ENCODE results near the gene TBX18. TPM values are rescaled to one million over a fixed set of nuclear protein-coding genes. Genes with fewer than 3 reads are reported as not detected.

Gene TBX18
- total and polyA plus RNA-seq, 12 donors = 1.0 to 10.4 (median 2.9) TPM

- no peak for DNase-seq
- Histone ChIP-seq H3K27me3 (peaks cover 84% of the 10 kb centered on the region), H3K4me1 (replicated peaks in 1 of 2) (peaks cover 10 to 16% of the 10 kb centered on the region in 2 donors), H3K4me3 (no peak overlapping the region), H3K9me3 (replicated peaks in 1 of 3) (no peaks in the 10 kb centered on the region), H3K36me3 (replicated peaks in 1 of 2) (no peaks in the 10 kb centered on the region), H3K27ac (no peak overlapping the region)
- intact Hi-C loops (cut with DNase I) = no loop called here
- no peak for TF ChIP-seq POLR2A (IDR thresholded peaks at IDR 0.05)
- TF ChIP-seq CTCF (IDR thresholded peaks at IDR 0.05) = no peak
- 21 to 32% (median 24%) methylated on average over 16 of the region's 16 CpGs for WGBS, 4 donors
These were observed 7.5 kb upstream of the TBX18 start for GRCh38 chr6:84771756-84772356.

GRCh38 chr6:84771125-84771755 is 6.8 kb upstream of the TBX18 start:
- no peaks in the 10 kb centered on the region for H3K36me3 ChIP-seq (replicated peaks in 1 of 2)
- TF ChIP-seq POLR2A (IDR thresholded peaks at IDR 0.05) (no peak), CTCF (IDR thresholded peaks at IDR 0.05) (no peak)
- no peak overlapping the region for H3K4me3 ChIP-seq
- WGBS, 4 donors = 26 to 31% (median 29%) methylated on average over 6 of the region's 6 CpGs
- peaks cover 87% of the 10 kb centered on the region for H3K27me3 ChIP-seq
- peaks cover 10 to 16% of the 10 kb centered on the region in 2 donors for H3K4me1 ChIP-seq (replicated peaks in 1 of 2)
- H3K9me3 ChIP-seq (replicated peaks in 1 of 3) = no peaks in the 10 kb centered on the region
- H3K27ac ChIP-seq = no peak overlapping the region
- DNase-seq = no peak
- intact Hi-C loops (cut with DNase I) = no loop called here

GRCh38 chr6:84770521-84770920 is 6.1 kb upstream of the TBX18 start:
- Histone ChIP-seq H3K4me3 (no peak overlapping the region), H3K27ac (no peak overlapping the region), H3K27me3 (peaks cover 87% of the 10 kb centered on the region), H3K9me3 (replicated peaks in 1 of 3) (no peaks in the 10 kb centered on the region), H3K4me1 (replicated peaks in 1 of 2) (peaks cover 10 to 16% of the 10 kb centered on the region in 2 donors), H3K36me3 (replicated peaks in 1 of 2) (no peaks in the 10 kb centered on the region)
- intact Hi-C loops (cut with DNase I) = no loop called here
- TF ChIP-seq CTCF (IDR thresholded peaks at IDR 0.05) = no peak
- TF ChIP-seq POLR2A (IDR thresholded peaks at IDR 0.05) = no peak
- no peak for DNase-seq
- 38 to 47% (median 41%) methylated on average over 5 of the region's 5 CpGs for WGBS, 4 donors

GRCh38 chr6:84769306-84769705 is 4.9 kb upstream of the TBX18 start:
- Histone ChIP-seq H3K9me3 (replicated peaks in 1 of 3) (no peaks in the 10 kb centered on the region), H3K27ac (no peak overlapping the region), H3K4me3 (no peak overlapping the region), H3K36me3 (replicated peaks in 1 of 2) (no peaks in the 10 kb centered on the region), H3K27me3 (peaks cover 86% of the 10 kb centered on the region), H3K4me1 (replicated peaks in 1 of 2) (peaks cover 6 to 9% of the 10 kb centered on the region in 2 donors)
- WGBS, 4 donors = 29 to 43% (median 38%) methylated on average over 5 of the region's 5 CpGs
- DNase-seq = no peak
- TF ChIP-seq POLR2A (IDR thresholded peaks at IDR 0.05) = no peak
- no peak for TF ChIP-seq CTCF (IDR thresholded peaks at IDR 0.05)
- intact Hi-C loops (cut with DNase I) = no loop called here

Data from adrenal gland (tissue), 12 donors.